Mucosa of descending colon (tissue), 3 donors: ENCODE data around the gene BMAL1. TPM values are rescaled to one million over a fixed set of nuclear protein-coding genes. Genes with fewer than 3 reads are reported as not detected.

ENCODE experiments used
- ATAC-seq: fragments of 200-7000 bp; cut with Tn5 transposase; one replicate; pipeline ENCODE4 v1.9.1; 2020; ENCODE audit warnings: mild to moderate bottlenecking, moderate library complexity
- DNase-seq, 3 donors: peaks; one replicate each; pipeline ENCODE4 v3.0.0-alpha.2; 2020
- H3K36me3 ChIP-seq: fragments of 200-600 bp; one replicate; pipeline ENCODE4 v1.8.0; 2021; ENCODE audit warnings: low read depth, mild to moderate bottlenecking
- H3K4me1 ChIP-seq: fragments of 200-600 bp; one replicate; pipeline ENCODE4 v1.8.0; 2021; ENCODE audit warnings: low read depth, mild to moderate bottlenecking
- H3K4me3 ChIP-seq: fragments of 200-600 bp; one replicate; pipeline ENCODE4 v1.8.0; 2021; ENCODE audit warnings: mild to moderate bottlenecking
- H3K9me3 ChIP-seq: fragments of 200-600 bp; one replicate; pipeline ENCODE4 v1.8.0; 2021; ENCODE audit warnings: mild to moderate bottlenecking
- CTCF ChIP-seq: fragments of 200-600 bp; IDR thresholded peaks from one replicate; pipeline ENCODE4 v1.8.0; 2022; ENCODE audit warnings: antibody characterized with exemption, mild to moderate bottlenecking
- intact Hi-C, 2 donors: fragments of 100-400 bp; cut with DNase I in 1 of 2; cut with micrococcal nuclease in 1 of 2; formaldehyde crosslinking; loops; one replicate each; pipeline versions ENCODE4 v1.11.0 to v1.11.1; 2022; cut with DNase I, micrococcal nuclease
- total RNA-seq, 3 donors: library from RNA; stranded (reverse); fragmentation: NEBNext Ultra II Directional in 2 of 3; extraction: Animal tissue kit (Norgen Biotek cat#: 25700) in 2 of 3; gene quantifications; one replicate each; pipeline versions ENCODE4 v1.2.1 to v1.2.4, GENCODE V29; 2021 to 2023
- donor health status: DM: no; HTN: no; CAD: no; lungs with moderate emphysema.
- donor health status: DM: no; HTN: no; CAD: no.
- donor health status: DM: no; HTN: yes; CAD: no.

BMAL1 gene
- total RNA-seq, 3 donors from 2014 or later = 26.6 to 40.1 (median 29.8) TPM

- intact Hi-C loops = no loop called here
- no peaks in the 10 kb centered on the region for H3K36me3 ChIP-seq
- H3K9me3 ChIP-seq = no peaks in the 10 kb centered on the region
- peaks cover 4% of the 10 kb centered on the region for H3K4me1 ChIP-seq
- no peak for TF ChIP-seq CTCF
- no peak for ATAC-seq
- no peak overlapping the region for H3K4me3 ChIP-seq
- no peak for DNase-seq
These were observed 15.4 kb downstream of the BMAL1 start for GRCh38 chr11:13292970-13293369.

- TF ChIP-seq CTCF = no peak
- intact Hi-C loops = no loop called here
- Histone ChIP-seq H3K4me1 (peaks cover 4% of the 10 kb centered on the region), H3K36me3 (no peaks in the 10 kb centered on the region), H3K9me3 (no peaks in the 10 kb centered on the region), H3K4me3 (no peak overlapping the region)
- DNase-seq (no peak), ATAC-seq (no peak)
These were observed 16.6 kb downstream of the BMAL1 start for GRCh38 chr11:13294178-13294577.

- Histone ChIP-seq H3K36me3 (no peaks in the 10 kb centered on the region), H3K4me1 (peaks cover 4% of the 10 kb centered on the region), H3K4me3 (no peak overlapping the region), H3K9me3 (no peaks in the 10 kb centered on the region)
- intact Hi-C loops = no loop called here
- DNase-seq (no peak), ATAC-seq (no peak)
- TF ChIP-seq CTCF = no peak
These were observed 17.4 kb downstream of the BMAL1 start for GRCh38 chr11:13294771-13295579.

- ATAC-seq = peak; percentile 14
- no peak for TF ChIP-seq CTCF
- no peak overlapping the region for H3K4me3 ChIP-seq
- intact Hi-C loops = no loop called here
- DNase-seq = no peak
- peaks cover 4% of the 10 kb centered on the region for H3K4me1 ChIP-seq
- no peaks in the 10 kb centered on the region for H3K9me3 ChIP-seq
- H3K36me3 ChIP-seq = no peaks in the 10 kb centered on the region
These were observed 19.8 kb downstream of the BMAL1 start for GRCh38 chr11:13297308-13297916.

- intact Hi-C loops = no loop called here
- H3K4me1 ChIP-seq = peaks cover 4% of the 10 kb centered on the region
- TF ChIP-seq CTCF = no peak
- no peak overlapping the region for H3K4me3 ChIP-seq
- no peak for DNase-seq
- no peaks in the 10 kb centered on the region for H3K9me3 ChIP-seq
- peak; percentile 59 for ATAC-seq
- H3K36me3 ChIP-seq = no peaks in the 10 kb centered on the region
These were observed 20.3 kb downstream of the BMAL1 start for GRCh38 chr11:13297917-13298356.
